Activated CD8-positive, alpha-beta memory T cell treated with anti-CD3 and anti-CD28 coated beads, Interleukin-2, amount 50 U/mL, for 4 hours (primary cell): Measurements from ENCODE around the gene REV1.
"Not testable (repeated sequence)": the region's sequence is repeated elsewhere in the genome, so short reads cannot be mapped to it uniquely, and the experiment has no call there.

ENCODE experiments used
- DNase-seq: peaks from one replicate; pipeline ENCODE4 v3.0.0-alpha.2; 2020

REV1 gene

DNA sequence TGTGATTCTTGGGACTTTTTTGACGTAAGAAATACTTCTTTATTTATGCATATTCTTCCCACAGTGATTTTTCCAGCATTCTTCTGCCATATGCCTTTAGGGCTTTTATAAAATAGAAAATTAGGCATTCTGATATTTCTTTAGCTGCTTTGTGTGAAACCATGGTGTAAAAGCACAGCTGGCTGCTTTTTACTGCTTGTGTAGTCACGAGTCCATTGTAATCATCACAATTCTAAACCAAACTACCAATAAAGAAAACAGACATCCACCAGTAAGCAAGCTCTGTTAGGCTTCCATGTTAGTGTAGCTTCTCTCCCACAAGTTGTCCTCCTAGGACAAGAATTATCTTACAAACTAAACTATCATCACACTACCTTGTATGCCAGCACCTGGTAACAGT lies 90.0 kb downstream of the REV1 start:
- DNase-seq: no peak

GRCh38 chr2:99399063-99399462 lies 90.8 kb downstream of the REV1 start:
- no peak for DNase-seq

DNA sequence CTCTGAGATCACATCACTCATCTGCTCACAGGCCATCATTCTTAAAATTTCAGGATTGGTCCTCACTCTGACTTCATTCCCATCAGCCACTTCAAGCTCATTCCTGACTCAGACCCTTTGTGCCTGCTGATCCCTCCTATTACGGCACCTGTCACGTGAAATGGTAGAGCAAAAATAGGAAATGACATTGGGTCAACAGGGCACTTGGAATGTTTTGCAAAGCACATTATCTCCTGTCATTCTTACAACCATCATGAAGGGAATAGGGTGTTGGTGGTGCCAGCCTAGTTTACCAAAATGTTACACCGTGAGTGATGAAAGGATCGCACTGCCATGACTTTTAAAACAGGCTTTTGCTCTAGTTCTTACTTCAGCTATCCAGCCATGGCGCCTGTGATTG lies 91.5 kb downstream of the REV1 start:
- DNase-seq: no peak

- DNase-seq: no peak
Measured at GRCh38 chr2:99397266-99397920, 92.4 kb downstream of the REV1 start.

- DNase-seq: no peak
Measured at GRCh38 chr2:99395589-99396130, 94.2 kb downstream of the REV1 start.

GRCh38 chr2:99389946-99390345 lies 99.9 kb downstream of the REV1 start:
- no peak for DNase-seq

- no peak for DNase-seq
Measured at GRCh38 chr2:99389371-99389770, 100.4 kb downstream of the REV1 start.

DNA sequence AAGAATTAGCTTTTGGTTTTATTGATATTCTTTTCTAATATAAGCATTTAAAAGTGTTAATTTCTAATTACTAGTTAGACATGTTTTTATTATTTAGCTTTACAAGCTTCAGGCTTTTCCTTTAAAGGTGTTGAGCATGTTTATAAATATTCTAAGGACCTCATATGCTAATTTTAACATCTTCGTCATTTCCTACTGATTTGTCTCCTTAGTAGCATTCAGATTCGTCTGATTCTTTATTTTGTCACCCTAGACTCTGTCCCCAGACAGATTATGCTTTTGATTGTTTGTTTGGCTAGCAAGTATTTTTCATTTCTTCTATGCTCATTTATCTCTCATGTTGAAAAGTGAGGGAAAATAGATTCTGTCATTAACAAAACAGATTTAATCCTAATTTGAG lies 100.9 kb downstream of the REV1 start:
- no peak for DNase-seq

DNA sequence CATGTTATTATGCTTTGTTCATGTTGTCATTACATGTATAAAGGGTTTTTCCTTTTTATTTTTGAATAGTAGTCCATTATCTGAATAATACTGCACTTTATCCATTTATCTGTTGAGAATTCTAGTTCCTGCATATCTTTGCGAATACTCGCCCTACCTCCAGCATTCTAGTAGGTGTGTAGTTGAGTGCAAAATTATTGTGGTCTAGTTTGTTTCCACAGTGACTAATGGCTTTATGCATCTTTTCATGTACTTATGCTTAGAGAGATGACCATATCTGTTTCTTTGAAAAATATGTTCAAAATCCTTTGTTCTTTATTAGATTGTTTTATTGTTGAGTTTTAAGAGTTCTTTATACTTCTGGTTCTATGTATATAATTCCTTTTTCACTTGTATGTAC lies 103.8 kb downstream of the REV1 start:
- no peak for DNase-seq

DNA sequence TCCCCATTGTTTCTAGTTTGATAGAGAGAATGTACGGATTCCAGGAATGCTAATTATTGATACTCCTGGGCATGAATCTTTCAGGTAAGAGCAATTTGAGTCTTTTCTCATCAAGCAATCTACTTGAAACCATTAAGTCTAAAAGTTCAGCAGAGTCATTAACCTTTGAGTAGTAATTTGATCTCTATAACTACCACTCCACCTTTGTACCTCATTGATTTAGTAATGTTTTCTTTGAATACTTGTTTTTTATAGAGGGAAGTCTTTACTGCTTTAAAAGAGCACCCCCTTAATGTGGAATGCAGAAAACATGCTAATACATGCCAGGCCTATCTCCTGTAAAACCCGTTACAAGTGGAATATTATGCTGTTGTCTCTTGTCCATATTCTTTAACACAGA lies 107.7 kb downstream of the REV1 start:
- no peak for DNase-seq

GRCh38 chr2:99380376-99381010 lies 109.3 kb downstream of the REV1 start:
- DNase-seq: no peak

DNA sequence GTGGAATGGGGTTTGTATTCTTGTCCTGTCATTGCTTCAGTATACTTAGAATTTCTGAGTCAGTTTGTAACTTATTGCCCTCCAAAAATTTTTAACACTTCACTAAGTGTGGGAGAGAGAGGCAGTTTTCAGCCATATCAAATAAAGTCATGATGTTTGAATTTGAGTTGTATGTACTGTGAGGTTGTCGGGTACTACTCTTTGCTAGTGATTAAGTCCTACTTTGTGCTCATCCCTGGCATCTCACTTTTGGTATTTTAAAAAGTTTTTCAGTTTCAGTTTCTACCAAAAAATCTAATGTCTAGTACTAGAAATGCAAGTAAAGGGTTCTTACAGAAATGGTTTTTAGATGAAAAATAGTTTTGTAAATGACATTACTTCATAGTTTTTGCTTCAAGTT lies 111.9 kb downstream of the REV1 start:
- DNase-seq: no peak

GRCh38 chr2:99376254-99376864 lies 113.5 kb downstream of the REV1 start:
- DNase-seq: no peak

- DNase-seq: no peak
Measured at GRCh38 chr2:99374747-99375146, 115.1 kb downstream of the REV1 start.

- DNase-seq: no peak
Measured at GRCh38 chr2:99373144-99373543, 116.7 kb downstream of the REV1 start.

GRCh38 chr2:99368854-99369253 lies 121.0 kb downstream of the REV1 start:
- not testable (repeated sequence) for DNase-seq

DNA sequence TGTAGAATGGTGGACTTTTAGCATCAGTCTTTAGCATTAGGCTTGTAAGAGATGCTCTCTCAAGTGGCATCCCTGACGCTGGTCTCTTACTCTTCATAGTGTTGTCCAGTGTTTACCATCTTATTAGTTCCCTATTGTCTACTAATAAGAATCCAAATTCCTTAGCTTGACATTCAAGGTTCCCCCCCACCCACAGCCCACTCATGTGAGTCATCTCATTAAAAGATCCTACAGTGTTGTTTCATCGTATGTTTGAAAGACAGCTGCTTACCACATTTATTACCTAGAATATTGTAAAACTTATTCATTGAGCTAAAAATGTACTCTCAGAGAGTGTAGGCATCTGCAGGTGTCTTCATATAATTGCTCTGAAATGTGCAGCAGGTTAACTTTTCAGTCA lies 124.2 kb downstream of the REV1 start:
- DNase-seq: no peak

DNA sequence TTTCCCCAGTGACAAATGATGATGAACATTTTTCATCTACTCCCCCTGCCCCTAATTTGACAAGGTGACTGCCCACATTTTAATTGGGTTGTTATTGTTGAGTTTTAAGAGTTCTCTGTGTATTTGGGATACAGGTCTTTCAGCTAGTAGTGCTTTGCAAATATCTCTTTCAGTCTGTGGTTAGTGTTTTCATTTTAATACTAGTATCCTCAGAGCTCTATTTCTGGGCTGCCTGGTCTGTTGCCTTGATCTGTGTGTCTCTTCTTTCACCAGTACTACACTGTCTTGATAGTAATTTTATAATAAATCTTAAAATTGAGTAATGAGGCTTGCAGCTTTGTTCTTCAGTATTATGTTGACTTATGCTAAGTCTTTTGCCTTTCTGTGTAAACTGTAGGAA lies 133.0 kb downstream of the REV1 start:
- DNase-seq: no peak

DNA sequence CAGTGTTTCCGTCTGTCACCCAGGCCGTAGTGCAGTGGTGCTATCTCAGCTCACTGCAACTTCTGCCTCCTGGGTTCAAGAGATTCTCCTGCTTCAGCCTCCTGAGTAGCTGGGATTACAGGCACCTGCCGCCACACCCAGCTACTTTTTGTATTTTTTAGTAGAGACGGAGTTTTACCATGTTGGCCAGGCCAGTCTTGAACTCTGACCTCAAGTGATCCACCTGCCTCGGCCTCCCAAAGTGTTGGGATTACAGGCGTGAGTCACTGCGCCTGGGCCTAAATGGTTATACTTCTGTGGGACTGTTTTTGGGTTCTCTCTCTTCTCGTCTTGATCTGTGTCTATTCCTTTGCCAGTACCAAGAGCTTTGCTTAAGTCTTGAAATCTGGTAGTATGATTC lies 135.0 kb downstream of the REV1 start:
- DNase-seq: not testable (repeated sequence)

DNA sequence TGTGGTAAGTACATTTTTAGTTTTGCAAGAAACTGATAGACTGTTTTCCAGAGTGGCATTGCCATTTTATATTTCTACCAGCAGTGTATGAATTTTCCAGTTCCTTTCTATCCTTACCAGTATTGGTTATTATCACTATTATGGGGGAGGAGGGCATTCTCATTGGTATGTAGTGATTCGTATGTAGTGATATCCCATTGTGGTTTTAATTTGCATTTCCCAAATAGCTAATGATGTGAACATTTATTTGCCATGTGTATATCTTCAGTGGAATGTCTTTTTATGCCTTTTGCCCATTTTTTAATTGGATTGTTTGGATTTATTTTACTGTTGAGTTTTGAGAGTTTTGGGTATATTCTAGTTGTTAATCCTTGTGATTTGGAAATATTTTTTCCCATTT lies 135.7 kb downstream of the REV1 start:
- DNase-seq: no peak
